ENCODE results near the gene DCDC2C.
A peak's percentile ranks its signal among the peaks of the same experiment; 100 is the strongest.
"Not testable (repeated sequence)": the region's sequence is repeated elsewhere in the genome, so short reads cannot be mapped to it uniquely, and the experiment has no call there.

Gene DCDC2C

GRCh38 chr2:3771576-3771975 is 68.2 kb downstream of the DCDC2C start:
- DNase-seq (ENCODE audit: low spot score), result no peak

- DNase-seq (ENCODE audit: low spot score), result no peak
Observed at GRCh38 chr2:3774336-3774735, 71.0 kb downstream of the DCDC2C start.

GRCh38 chr2:3776311-3776710 is 72.9 kb downstream of the DCDC2C start:
- DNase-seq (ENCODE audit: low spot score), result no peak

- no peak for DNase-seq (ENCODE audit: low spot score)
Observed at GRCh38 chr2:3777966-3778365, 74.6 kb downstream of the DCDC2C start.

- no peak for DNase-seq (ENCODE audit: low spot score)
Observed at GRCh38 chr2:3778851-3779495, 75.6 kb downstream of the DCDC2C start.

GRCh38 chr2:3779496-3780049 is 76.2 kb downstream of the DCDC2C start:
- no peak for DNase-seq (ENCODE audit: low spot score)

GRCh38 chr2:3780477-3781402 is 77.4 kb downstream of the DCDC2C start:
- peak; percentile 34 for DNase-seq (ENCODE audit: low spot score)

GRCh38 chr2:3784731-3785130 is 81.4 kb downstream of the DCDC2C start:
- no peak for DNase-seq (ENCODE audit: low spot score)

- no peak for DNase-seq (ENCODE audit: low spot score)
Observed at GRCh38 chr2:3785220-3785889, 82.0 kb downstream of the DCDC2C start.

GRCh38 chr2:3785890-3786273 is 82.5 kb downstream of the DCDC2C start:
- no peak for DNase-seq (ENCODE audit: low spot score)

GRCh38 chr2:3787768-3788167 is 84.4 kb downstream of the DCDC2C start:
- DNase-seq (ENCODE audit: low spot score), result no peak

GRCh38 chr2:3789256-3789655 is 85.9 kb downstream of the DCDC2C start:
- DNase-seq (ENCODE audit: low spot score), result no peak

GRCh38 chr2:3793249-3793648 is 89.9 kb downstream of the DCDC2C start:
- DNase-seq (ENCODE audit: low spot score), result no peak

- no peak for DNase-seq (ENCODE audit: low spot score)
Observed at GRCh38 chr2:3801506-3801905, 98.1 kb downstream of the DCDC2C start.

- DNase-seq (ENCODE audit: low spot score), result no peak
Observed at GRCh38 chr2:3805201-3805939, 102.0 kb downstream of the DCDC2C start.

GRCh38 chr2:3806168-3806567 is 102.8 kb downstream of the DCDC2C start:
- DNase-seq (ENCODE audit: low spot score), result no peak

GRCh38 chr2:3806730-3807129 is 103.4 kb downstream of the DCDC2C start:
- no peak for DNase-seq (ENCODE audit: low spot score)

GRCh38 chr2:3807853-3808252 is 104.5 kb downstream of the DCDC2C start:
- no peak for DNase-seq (ENCODE audit: low spot score)

GRCh38 chr2:3814706-3815245 is 111.4 kb downstream of the DCDC2C start:
- no peak for DNase-seq (ENCODE audit: low spot score)

GRCh38 chr2:3817144-3817543 is 113.8 kb downstream of the DCDC2C start:
- not testable (repeated sequence) for DNase-seq (ENCODE audit: low spot score)

- no peak for DNase-seq (ENCODE audit: low spot score)
Observed at GRCh38 chr2:3823748-3824147, 120.4 kb downstream of the DCDC2C start.
